GM12891 (cell line): ENCODE measurements around the gene OR8H2.

ENCODE experiments used
- DNase-seq: peaks from one replicate; pipeline ENCODE4 v3.0.0; 2011; ENCODE audit warnings: low spot score; ENCODE audit not compliant: insufficient read length
- FAIRE-seq: peaks from 2 replicates; lab custom pipeline; 2011; peaks lifted over from hg19 to GRCh38; lab: Jason Lieb, UNC
- PAX5 ChIP-seq: IDR thresholded peaks from 2 replicates; pipeline ENCODE4 v1.6.1; 2011; ENCODE audit warnings: low read length, moderate library complexity, mild to moderate bottlenecking; ENCODE audit not compliant: insufficient read depth, severe bottlenecking
- POLR2A ChIP-seq: IDR thresholded peaks from 2 replicates; pipeline ENCODE4 v1.6.1; 2011; ENCODE audit warnings: low read depth, low read length, control low read depth
- POLR2AphosphoS5 ChIP-seq: IDR thresholded peaks from 2 replicates; pipeline ENCODE4 v1.6.1; 2011; ENCODE audit warnings: low read depth, low read length, control low read depth
- POU2F2 ChIP-seq: IDR thresholded peaks from 2 replicates; pipeline ENCODE4 v1.6.1; 2011; ENCODE audit warnings: low read depth, mild to moderate bottlenecking, control low read depth, low read length, moderate library complexity
- SPI1 ChIP-seq: IDR thresholded peaks from 2 replicates; pipeline ENCODE4 v1.6.1; 2011; ENCODE audit warnings: low read depth, low read length, control low read depth
- TAF1 ChIP-seq: IDR thresholded peaks from 2 replicates; pipeline ENCODE4 v1.6.1; 2011; ENCODE audit warnings: low read depth, low read length, control low read depth

OR8H2 gene

DNA sequence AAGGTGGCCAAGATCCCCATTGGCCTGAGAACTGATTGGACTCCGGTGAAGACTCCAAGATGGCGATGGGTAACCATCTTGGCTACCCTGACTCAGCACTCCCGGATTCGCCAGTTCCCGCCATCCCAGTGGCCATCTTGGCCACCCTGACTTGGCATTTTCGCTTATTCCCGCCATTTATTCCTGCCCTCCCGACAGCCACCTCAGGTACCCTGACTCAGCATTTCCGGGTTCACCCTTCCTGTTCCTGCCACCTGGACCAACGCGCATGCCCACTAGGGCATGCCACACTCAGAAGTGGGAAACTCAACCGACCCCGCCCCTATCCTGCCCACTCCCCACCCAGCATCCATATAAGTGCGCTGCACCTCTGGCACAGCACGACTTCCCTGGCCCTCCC is 48.8 kb downstream of the OR8H2 start:
- no peak for TF ChIP-seq POU2F2
- TF ChIP-seq POLR2A, result no peak
- TF ChIP-seq PAX5, result no peak
- TF ChIP-seq SPI1, result no peak
- TF ChIP-seq POLR2AphosphoS5, result no peak
- no peak for TF ChIP-seq TAF1
- FAIRE-seq, result no peak
- DNase-seq, result no peak
